K562 (cell line): Measurements from ENCODE around the gene TAS1R3. TPM values are rescaled to one million over a fixed set of nuclear protein-coding genes. Genes with fewer than 3 reads are reported as not detected.

Source experiments
- CBFA2T3 ChIP-seq: fragments of 450-650 bp; IDR thresholded peaks from 2 replicates; pipeline ENCODE4 v1.6.1; 2017
- COPS2 ChIP-seq: fragments of 450-650 bp; conservative IDR thresholded peaks from 2 replicates; pipeline ENCODE4 v1.6.1; 2016; ENCODE audit warnings: mild to moderate bottlenecking, moderate library complexity
- GTF2F1 ChIP-seq: IDR thresholded peaks from 2 replicates; pipeline ENCODE4 v1.6.1; 2011; ENCODE audit warnings: low read depth, low read length, improper control_type of control experiment
- HNRNPH1 ChIP-seq: fragments of 200-400 bp; formaldehyde crosslinking; optimal IDR thresholded peaks from 2 replicates; pipeline ENCODE3; 2017; ENCODE audit warnings: low read depth, mild to moderate bottlenecking, low read length, moderate library complexity
- L3MBTL2 ChIP-seq: fragments of 450-650 bp; IDR thresholded peaks from 2 replicates; pipeline ENCODE4 v1.6.1; 2016; ENCODE audit warnings: mild to moderate bottlenecking, moderate library complexity
- MBD2 ChIP-seq: sonication (generic); IDR thresholded peaks from 2 replicates; pipeline ENCODE4 v1.6.1; 2016; ENCODE audit warnings: low read depth, borderline replicate concordance
- MCM7 ChIP-seq, 2 experiments: fragments of 450-650 bp; IDR thresholded peaks; 2 replicates each; pipeline ENCODE4 v1.6.1; 2016 to 2018
- NCOR1 ChIP-seq: fragments of 450-650 bp; IDR thresholded peaks from 2 replicates; pipeline ENCODE4 v1.6.1; 2016; ENCODE audit warnings: mild to moderate bottlenecking, moderate library complexity
- NFIC ChIP-seq: fragments of 450-650 bp; IDR thresholded peaks from 2 replicates; pipeline ENCODE4 v1.6.1; 2017; ENCODE audit warnings: mild to moderate bottlenecking, inconsistent platforms
- NONO ChIP-seq, 2 experiments: fragments of 200-400 bp in 1 of 2; fragments of 450-650 bp in 1 of 2; formaldehyde crosslinking in 1 of 2; IDR thresholded peaks; 2 replicates each; pipeline ENCODE4 v1.6.1; 2017; ENCODE audit warnings: low read depth in 2 of 2, mild to moderate bottlenecking in 2 of 2, moderate library complexity in 2 of 2, low read length in 1 of 2
- RBM39 ChIP-seq: fragments of 200-400 bp; formaldehyde crosslinking; optimal IDR thresholded peaks from 2 replicates; pipeline ENCODE3; 2018; ENCODE audit warnings: low read depth, low read length
- RCOR1 ChIP-seq, 2 experiments: IDR thresholded peaks; 2 replicates each; pipeline ENCODE4 v1.6.1; 2012; ENCODE audit warnings: low read depth in 2 of 2, low read length in 2 of 2, borderline replicate concordance in 1 of 2, improper control_type of control experiment in 1 of 2
- SOX6 ChIP-seq: fragments of 450-650 bp; IDR thresholded peaks from 2 replicates; pipeline ENCODE4 v1.6.1; 2014; ENCODE audit warnings: mild to moderate bottlenecking
- ZBED1 ChIP-seq: IDR thresholded peaks from 2 replicates; pipeline ENCODE4 v1.6.1; 2014
- ZNF174 ChIP-seq: fragments of 250-450 bp; sonication (Bioruptor Pico); IDR thresholded peaks from 2 replicates; pipeline ENCODE4 v1.4.0; 2020; ENCODE audit warnings: mild to moderate bottlenecking
- ZNF436 ChIP-seq: fragments of 250-450, 450-650 bp; sonication (Bioruptor Pico); formaldehyde crosslinking; IDR thresholded peaks from 2 replicates; pipeline ENCODE4 v1.7.0; 2020; ENCODE audit warnings: mild to moderate bottlenecking
- ZNF444 ChIP-seq: fragments of 250-450 bp; sonication (Bioruptor Pico); IDR thresholded peaks from 2 replicates; pipeline ENCODE4 v1.4.0; 2020; ENCODE audit warnings: mild to moderate bottlenecking, moderate library complexity
- ZNF695 ChIP-seq: fragments of 450-650 bp; formaldehyde crosslinking; IDR thresholded peaks from 2 replicates; pipeline ENCODE4 v1.4.0; 2020; ENCODE audit warnings: mild to moderate bottlenecking, moderate library complexity
- ZNF75A ChIP-seq: fragments of 450-650 bp; formaldehyde crosslinking; IDR thresholded peaks from 2 replicates; pipeline ENCODE4 v1.4.0; 2020; ENCODE audit warnings: mild to moderate bottlenecking
- polyA plus RNA-seq, 8 experiments: library from polyadenylated mRNA; depleted of rRNA in 4 of 8; stranded (reverse) in 5 of 8; unstranded in 3 of 8; fragments of >200 nt; fragmentation: Nextera tagmentation in 2 of 8; fragmentation: Illumina TruSeq in 1 of 8; extraction: Ambion mirVana in 2 of 8; extraction: Trizol in 1 of 8; gene quantifications; 2 replicates each; pipeline versions ENCODE4 v1.2.1 to v1.2.3, GENCODE V29; 2011 to 2014; ENCODE audit warnings: inconsistent platforms in 1 of 8, missing spikeins in 1 of 8
- total RNA-seq, 7 experiments: library from RNA; depleted of rRNA in 6 of 7; stranded (reverse); fragments of >200 nt in 6 of 7; fragmentation: Illumina TruSeq in 2 of 7; extraction: Trizol in 2 of 7; gene quantifications; 2 replicates each; pipeline versions ENCODE4 v1.2.1 to v1.2.3, GENCODE V29; 2011 to 2021; ENCODE audit warnings: low replicate concordance in 1 of 7
- TF ChIP-seq, protein P1 (sequence below): fragments of 450-650 bp; IDR thresholded peaks from 2 replicates; pipeline ENCODE4 v1.7.1; 2018; ENCODE audit warnings: mild to moderate bottlenecking, low read depth; ENCODE audit not compliant: partially characterized antibody
- TF ChIP-seq, protein P2 (sequence below): fragments of 250-450 bp; sonication (Bioruptor Pico); IDR thresholded peaks from 2 replicates; pipeline ENCODE4 v1.8.0; 2021; ENCODE audit warnings: mild to moderate bottlenecking, moderate library complexity
- TF ChIP-seq, protein P3 (sequence below), 2 experiments: fragments of 450-650 bp; conservative IDR thresholded peaks; 2 replicates each; pipeline ENCODE4 v1.6.1; 2017; ENCODE audit warnings: mild to moderate bottlenecking in 2 of 2, moderate library complexity in 2 of 2
- TF ChIP-seq, protein P4 (sequence below): fragments of 250-450 bp; sonication (Bioruptor Pico); IDR thresholded peaks from 2 replicates; pipeline ENCODE4 v1.4.0; 2020; ENCODE audit warnings: mild to moderate bottlenecking

TAS1R3 gene
- total and polyA plus RNA-seq, 9 of the 15 experiments (the other 6 are each of a cell fraction or from before 2014, with no cell fraction given), result 0.07 to 0.13 TPM; not detected in 7

DNA sequence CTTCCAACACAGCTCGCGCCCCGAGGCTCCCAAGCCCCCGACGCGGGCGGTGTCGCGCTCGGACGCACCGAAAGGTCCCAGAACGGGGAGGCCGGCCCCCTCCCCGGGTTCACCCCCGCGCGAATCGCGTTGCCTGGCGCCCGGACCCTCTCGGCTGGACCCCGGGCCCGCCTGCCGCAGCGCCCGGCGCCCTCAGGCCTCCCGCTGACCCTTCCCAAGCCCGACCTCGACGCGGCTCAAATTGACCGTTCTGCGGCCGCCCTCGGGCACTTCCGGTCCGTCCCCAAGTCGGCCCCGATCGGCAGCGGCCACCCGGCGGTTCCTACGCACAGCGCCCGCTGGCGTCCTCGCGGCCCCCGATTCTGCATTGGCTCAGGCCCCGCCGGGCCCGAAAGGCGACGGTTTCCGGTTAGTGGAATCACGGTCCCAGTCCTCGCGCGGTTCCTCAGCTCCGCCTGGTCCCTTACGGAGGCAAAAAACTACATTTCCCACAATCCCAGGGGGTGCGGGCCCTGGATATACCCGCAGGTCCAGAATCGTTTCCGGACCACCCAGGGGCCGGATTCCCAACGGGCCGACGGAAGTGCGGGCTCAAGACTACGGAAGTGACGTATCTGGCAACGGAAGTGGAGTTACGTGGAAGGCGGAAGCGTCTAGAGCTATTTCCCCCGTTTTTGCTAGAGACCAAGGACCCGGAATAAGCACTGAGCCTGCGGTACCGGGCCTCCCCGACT is 44.0 kb downstream of the TAS1R3 start, which contains the start of gene AURKAIP1 (continued):
- TF ChIP-seq, protein P1, sequence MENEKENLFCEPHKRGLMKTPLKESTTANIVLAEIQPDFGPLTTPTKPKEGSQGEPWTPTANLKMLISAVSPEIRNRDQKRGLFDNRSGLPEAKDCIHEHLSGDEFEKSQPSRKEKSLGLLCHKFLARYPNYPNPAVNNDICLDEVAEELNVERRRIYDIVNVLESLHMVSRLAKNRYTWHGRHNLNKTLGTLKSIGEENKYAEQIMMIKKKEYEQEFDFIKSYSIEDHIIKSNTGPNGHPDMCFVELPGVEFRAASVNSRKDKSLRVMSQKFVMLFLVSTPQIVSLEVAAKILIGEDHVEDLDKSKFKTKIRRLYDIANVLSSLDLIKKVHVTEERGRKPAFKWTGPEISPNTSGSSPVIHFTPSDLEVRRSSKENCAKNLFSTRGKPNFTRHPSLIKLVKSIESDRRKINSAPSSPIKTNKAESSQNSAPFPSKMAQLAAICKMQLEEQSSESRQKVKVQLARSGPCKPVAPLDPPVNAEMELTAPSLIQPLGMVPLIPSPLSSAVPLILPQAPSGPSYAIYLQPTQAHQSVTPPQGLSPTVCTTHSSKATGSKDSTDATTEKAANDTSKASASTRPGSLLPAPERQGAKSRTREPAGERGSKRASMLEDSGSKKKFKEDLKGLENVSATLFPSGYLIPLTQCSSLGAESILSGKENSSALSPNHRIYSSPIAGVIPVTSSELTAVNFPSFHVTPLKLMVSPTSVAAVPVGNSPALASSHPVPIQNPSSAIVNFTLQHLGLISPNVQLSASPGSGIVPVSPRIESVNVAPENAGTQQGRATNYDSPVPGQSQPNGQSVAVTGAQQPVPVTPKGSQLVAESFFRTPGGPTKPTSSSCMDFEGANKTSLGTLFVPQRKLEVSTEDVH, result peak; percentile 99
- no peak for TF ChIP-seq GTF2F1
- peak; percentile 88 for TF ChIP-seq MBD2
- TF ChIP-seq HNRNPH1, result no peak
- peak; percentile 86 for TF ChIP-seq L3MBTL2
- TF ChIP-seq NONO (IDR thresholded peaks at IDR 0.05; ENCODE audit: low read depth in 2 of 2, low read length in 1 of 2), result peak; percentile 89 to 95; a peak in 3 of 4 replicates
- TF ChIP-seq, protein P2, sequence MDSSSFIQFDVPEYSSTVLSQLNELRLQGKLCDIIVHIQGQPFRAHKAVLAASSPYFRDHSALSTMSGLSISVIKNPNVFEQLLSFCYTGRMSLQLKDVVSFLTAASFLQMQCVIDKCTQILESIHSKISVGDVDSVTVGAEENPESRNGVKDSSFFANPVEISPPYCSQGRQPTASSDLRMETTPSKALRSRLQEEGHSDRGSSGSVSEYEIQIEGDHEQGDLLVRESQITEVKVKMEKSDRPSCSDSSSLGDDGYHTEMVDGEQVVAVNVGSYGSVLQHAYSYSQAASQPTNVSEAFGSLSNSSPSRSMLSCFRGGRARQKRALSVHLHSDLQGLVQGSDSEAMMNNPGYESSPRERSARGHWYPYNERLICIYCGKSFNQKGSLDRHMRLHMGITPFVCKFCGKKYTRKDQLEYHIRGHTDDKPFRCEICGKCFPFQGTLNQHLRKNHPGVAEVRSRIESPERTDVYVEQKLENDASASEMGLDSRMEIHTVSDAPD (CRISPR knock-in tag), result no peak
- 0 out of 2 replicates have a peak, but pooled peaks have one; percentile 56 for TF ChIP-seq ZNF174 (CRISPR knock-in tag)
- TF ChIP-seq COPS2, result no peak
- peak; percentile 37; the same call in 1 of the 2 replicates for TF ChIP-seq CBFA2T3
- no peak for TF ChIP-seq ZNF75A (CRISPR knock-in tag)
- TF ChIP-seq, protein P3, sequence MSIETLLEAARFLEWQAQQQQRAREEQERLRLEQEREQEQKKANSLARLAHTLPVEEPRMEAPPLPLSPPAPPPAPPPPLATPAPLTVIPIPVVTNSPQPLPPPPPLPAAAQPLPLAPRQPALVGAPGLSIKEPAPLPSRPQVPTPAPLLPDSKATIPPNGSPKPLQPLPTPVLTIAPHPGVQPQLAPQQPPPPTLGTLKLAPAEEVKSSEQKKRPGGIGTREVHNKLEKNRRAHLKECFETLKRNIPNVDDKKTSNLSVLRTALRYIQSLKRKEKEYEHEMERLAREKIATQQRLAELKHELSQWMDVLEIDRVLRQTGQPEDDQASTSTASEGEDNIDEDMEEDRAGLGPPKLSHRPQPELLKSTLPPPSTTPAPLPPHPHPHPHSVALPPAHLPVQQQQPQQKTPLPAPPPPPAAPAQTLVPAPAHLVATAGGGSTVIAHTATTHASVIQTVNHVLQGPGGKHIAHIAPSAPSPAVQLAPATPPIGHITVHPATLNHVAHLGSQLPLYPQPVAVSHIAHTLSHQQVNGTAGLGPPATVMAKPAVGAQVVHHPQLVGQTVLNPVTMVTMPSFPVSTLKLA (conservative IDR thresholded peaks at IDR 0.05), result peak; percentile 87 to 96
- peak; percentile 74; the same call in 1 of the 2 replicates for TF ChIP-seq ZBED1
- TF ChIP-seq, protein P4, sequence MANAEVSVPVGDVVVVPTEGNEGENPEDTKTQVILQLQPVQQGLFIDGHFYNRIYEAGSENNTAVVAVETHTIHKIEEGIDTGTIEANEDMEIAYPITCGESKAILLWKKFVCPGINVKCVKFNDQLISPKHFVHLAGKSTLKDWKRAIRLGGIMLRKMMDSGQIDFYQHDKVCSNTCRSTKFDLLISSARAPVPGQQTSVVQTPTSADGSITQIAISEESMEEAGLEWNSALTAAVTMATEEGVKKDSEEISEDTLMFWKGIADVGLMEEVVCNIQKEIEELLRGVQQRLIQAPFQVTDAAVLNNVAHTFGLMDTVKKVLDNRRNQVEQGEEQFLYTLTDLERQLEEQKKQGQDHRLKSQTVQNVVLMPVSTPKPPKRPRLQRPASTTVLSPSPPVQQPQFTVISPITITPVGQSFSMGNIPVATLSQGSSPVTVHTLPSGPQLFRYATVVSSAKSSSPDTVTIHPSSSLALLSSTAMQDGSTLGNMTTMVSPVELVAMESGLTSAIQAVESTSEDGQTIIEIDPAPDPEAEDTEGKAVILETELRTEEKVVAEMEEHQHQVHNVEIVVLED (CRISPR knock-in tag), result peak; percentile 85
- no peak for TF ChIP-seq ZNF695 (CRISPR knock-in tag)
- no peak for TF ChIP-seq MCM7 (IDR thresholded peaks at IDR 0.05)
- TF ChIP-seq ZNF444 (CRISPR knock-in tag), result no peak
- no peak for TF ChIP-seq ZNF436 (CRISPR knock-in tag)
- TF ChIP-seq NCOR1, result peak; percentile 63; the same call in 1 of the 2 replicates
- TF ChIP-seq RCOR1 (IDR thresholded peaks at IDR 0.05; ENCODE audit: borderline replicate concordance in 1 of 2, low read depth in 2 of 2, low read length in 2 of 2), result peak in 1 of 2 experiments; percentile 77; a peak in 3 of 4 replicates
- TF ChIP-seq NFIC, result peak; percentile 84
- TF ChIP-seq RBM39, result no peak
- peak; percentile 89 for TF ChIP-seq SOX6
